Fibroblast of the aortic adventitia (primary cell): ENCODE data around the gene CNNM3. TPM values are rescaled to one million over a fixed set of nuclear protein-coding genes. Genes with fewer than 3 reads are reported as not detected.

Source experiments
- DNase-seq: peaks from one replicate; pipeline ENCODE4 v3.0.0-alpha.2; 2010; ENCODE audit warnings: low read depth
- H3K4me3 ChIP-seq: 2 replicates; pipeline ENCODE4 v1.5.1; 2011; ENCODE audit warnings: low read depth, mild to moderate bottlenecking, control low read depth, low read length, moderate library complexity
- CTCF ChIP-seq: IDR thresholded peaks from 2 replicates; pipeline ENCODE4 v1.5.1; 2011; ENCODE audit warnings: mild to moderate bottlenecking, low read length, control low read depth, inconsistent platforms; ENCODE audit not compliant: insufficient read depth
- total RNA-seq: library from RNA; depleted of rRNA; stranded (reverse); fragments of >200 nt; gene quantifications from 2 replicates; pipeline ENCODE4 v1.2.3, GENCODE V29; 2012; ENCODE audit warnings: low replicate concordance

CNNM3 gene
- total RNA-seq, 1 donor = 6.9 TPM

- DNase-seq = no peak
- H3K4me3 ChIP-seq = no peak overlapping the region
- TF ChIP-seq CTCF = no peak
These were observed 9.5 kb upstream of the CNNM3 start for GRCh38 chr2:96806468-96807126.

- DNase-seq = no peak
- no peak overlapping the region for H3K4me3 ChIP-seq
These were observed 9.0 kb upstream of the CNNM3 start for GRCh38 chr2:96807127-96807471.

GRCh38 chr2:96808176-96808837, 7.8 kb upstream of the CNNM3 start:
- no peak for TF ChIP-seq CTCF
- no peak for DNase-seq
- H3K4me3 ChIP-seq = no peak overlapping the region

More at GRCh38 chr2:96807127-96807471, 9.0 kb upstream of the CNNM3 start:
- TF ChIP-seq CTCF = no peak

GRCh38 chr2:96809216-96809882, 6.7 kb upstream of the CNNM3 start:
- no peak for DNase-seq
- no peak overlapping the region for H3K4me3 ChIP-seq
- TF ChIP-seq CTCF = no peak

GRCh38 chr2:96809951-96810782, 5.9 kb upstream of the CNNM3 start:
- TF ChIP-seq CTCF = no peak
- no peak overlapping the region for H3K4me3 ChIP-seq
- no peak for DNase-seq

- no peak overlapping the region for H3K4me3 ChIP-seq
- no peak for TF ChIP-seq CTCF
- DNase-seq = no peak
These were observed 5.3 kb upstream of the CNNM3 start for GRCh38 chr2:96810783-96811192.
